ENCODE measurements around the gene KCNJ12.
A peak's percentile ranks its signal among the peaks of the same experiment; 100 is the strongest.
"Not testable (repeated sequence)": the region's sequence is repeated elsewhere in the genome, so short reads cannot be mapped to it uniquely, and the experiment has no call there.

KCNJ12 gene

GRCh38 chr17:21376081-21376758 lies at the start of gene KCNJ12:
Gene KCNJ12 (plus strand): TSS chr17:21376357. CDS start chr17:21415343, 38,986 bp downstream.
- Histone ChIP-seq H3K36me3 (ENCODE audit: control insufficient read depth in 1 of 2, insufficient read depth in 2 of 2, low read length in 2 of 2) (no peaks in the 10 kb centered on the region), H3K27me3 (ENCODE audit: control insufficient read depth in 1 of 2, insufficient read depth in 2 of 2, low read length in 2 of 2) (peaks cover 25 to 39% of the 10 kb centered on the region in 2 donors), H3K4me3 (ENCODE audit: low read depth in 1 of 2, low read length in 2 of 2) (peak within 1 kb of the TSS; percentile 32 to 35), H3K9ac (ENCODE audit: low read depth in 1 of 2, low read length in 2 of 2) (no peak within 1 kb of the TSS), H3K9me3 (ENCODE audit: control insufficient read depth in 1 of 2, low read length in 2 of 2) (no peaks in the 10 kb centered on the region), H3K4me1 (ENCODE audit: control insufficient read depth in 1 of 2, insufficient read depth in 2 of 2, low read length in 2 of 2) (peaks cover 18 to 23% of the 10 kb centered on the region in 2 donors), H3K27ac (ENCODE audit: low read depth, low read length) (no peak within 1 kb of the TSS)

- not testable (repeated sequence) for H3K27ac ChIP-seq (ENCODE audit: low read depth, low read length); H3K9me3 ChIP-seq (ENCODE audit: control insufficient read depth in 1 of 2, low read length in 2 of 2); H3K36me3 ChIP-seq (ENCODE audit: control insufficient read depth in 1 of 2, insufficient read depth in 2 of 2, low read length in 2 of 2); H3K4me3 ChIP-seq (ENCODE audit: low read depth in 1 of 2, low read length in 2 of 2); H3K4me1 ChIP-seq (ENCODE audit: control insufficient read depth in 1 of 2, insufficient read depth in 2 of 2, low read length in 2 of 2); H3K9ac ChIP-seq (ENCODE audit: low read depth in 1 of 2, low read length in 2 of 2); H3K27me3 ChIP-seq (ENCODE audit: control insufficient read depth in 1 of 2, insufficient read depth in 2 of 2, low read length in 2 of 2)
These were observed 48.2 kb upstream of the KCNJ12 start for GRCh38 chr17:21327921-21328320.

- H3K9ac ChIP-seq (ENCODE audit: low read depth in 1 of 2, low read length in 2 of 2); H3K27me3 ChIP-seq (ENCODE audit: control insufficient read depth in 1 of 2, insufficient read depth in 2 of 2, low read length in 2 of 2): not testable (repeated sequence)
These were observed 47.4 kb upstream of the KCNJ12 start for GRCh38 chr17:21328778-21329177.

GRCh38 chr17:21330436-21331160 lies 45.6 kb upstream of the KCNJ12 start:
- no peak overlapping the region for H3K27ac ChIP-seq (ENCODE audit: low read depth, low read length)
- H3K4me3 ChIP-seq (ENCODE audit: low read depth in 1 of 2, low read length in 2 of 2) = no peak overlapping the region
- H3K27me3 ChIP-seq (ENCODE audit: control insufficient read depth in 1 of 2, insufficient read depth in 2 of 2, low read length in 2 of 2) = no peaks in the 10 kb centered on the region
- H3K4me1 ChIP-seq (ENCODE audit: control insufficient read depth in 1 of 2, insufficient read depth in 2 of 2, low read length in 2 of 2) = no peaks in the 10 kb centered on the region
- no peaks in the 10 kb centered on the region for H3K36me3 ChIP-seq (ENCODE audit: control insufficient read depth in 1 of 2, insufficient read depth in 2 of 2, low read length in 2 of 2)
- H3K9ac ChIP-seq (ENCODE audit: low read depth in 1 of 2, low read length in 2 of 2) = no peak overlapping the region
- peaks cover 0 to 3% of the 10 kb centered on the region in 2 donors for H3K9me3 ChIP-seq (ENCODE audit: control insufficient read depth in 1 of 2, low read length in 2 of 2)

More at GRCh38 chr17:21328778-21329177, 47.4 kb upstream of the KCNJ12 start:
- H3K36me3 ChIP-seq (ENCODE audit: control insufficient read depth in 1 of 2, insufficient read depth in 2 of 2, low read length in 2 of 2); H3K4me1 ChIP-seq (ENCODE audit: control insufficient read depth in 1 of 2, insufficient read depth in 2 of 2, low read length in 2 of 2); H3K9me3 ChIP-seq (ENCODE audit: control insufficient read depth in 1 of 2, low read length in 2 of 2); H3K27ac ChIP-seq (ENCODE audit: low read depth, low read length); H3K4me3 ChIP-seq (ENCODE audit: low read depth in 1 of 2, low read length in 2 of 2): not testable (repeated sequence)

- not testable (repeated sequence) for H3K27ac ChIP-seq (ENCODE audit: low read depth, low read length)
These were observed 39.4 kb upstream of the KCNJ12 start for GRCh38 chr17:21336541-21337294.

GRCh38 chr17:21337981-21338625 lies 38.1 kb upstream of the KCNJ12 start:
- H3K27ac ChIP-seq (ENCODE audit: low read depth, low read length); H3K9ac ChIP-seq (ENCODE audit: low read depth in 1 of 2, low read length in 2 of 2); H3K27me3 ChIP-seq (ENCODE audit: control insufficient read depth in 1 of 2, insufficient read depth in 2 of 2, low read length in 2 of 2); H3K36me3 ChIP-seq (ENCODE audit: control insufficient read depth in 1 of 2, insufficient read depth in 2 of 2, low read length in 2 of 2); H3K9me3 ChIP-seq (ENCODE audit: control insufficient read depth in 1 of 2, low read length in 2 of 2); H3K4me1 ChIP-seq (ENCODE audit: control insufficient read depth in 1 of 2, insufficient read depth in 2 of 2, low read length in 2 of 2); H3K4me3 ChIP-seq (ENCODE audit: low read depth in 1 of 2, low read length in 2 of 2): not testable (repeated sequence)

More at GRCh38 chr17:21336541-21337294, 39.4 kb upstream of the KCNJ12 start:
- not testable (repeated sequence) for H3K4me1 ChIP-seq (ENCODE audit: control insufficient read depth in 1 of 2, insufficient read depth in 2 of 2, low read length in 2 of 2); H3K9ac ChIP-seq (ENCODE audit: low read depth in 1 of 2, low read length in 2 of 2); H3K27me3 ChIP-seq (ENCODE audit: control insufficient read depth in 1 of 2, insufficient read depth in 2 of 2, low read length in 2 of 2); H3K36me3 ChIP-seq (ENCODE audit: control insufficient read depth in 1 of 2, insufficient read depth in 2 of 2, low read length in 2 of 2); H3K4me3 ChIP-seq (ENCODE audit: low read depth in 1 of 2, low read length in 2 of 2); H3K9me3 ChIP-seq (ENCODE audit: control insufficient read depth in 1 of 2, low read length in 2 of 2)

- no peak overlapping the region for H3K9ac ChIP-seq (ENCODE audit: low read depth in 1 of 2, low read length in 2 of 2)
- no peak overlapping the region for H3K27ac ChIP-seq (ENCODE audit: low read depth, low read length)
- H3K36me3 ChIP-seq (ENCODE audit: control insufficient read depth in 1 of 2, insufficient read depth in 2 of 2, low read length in 2 of 2) = no peaks in the 10 kb centered on the region
- no peaks in the 10 kb centered on the region for H3K27me3 ChIP-seq (ENCODE audit: control insufficient read depth in 1 of 2, insufficient read depth in 2 of 2, low read length in 2 of 2)
- no peaks in the 10 kb centered on the region for H3K9me3 ChIP-seq (ENCODE audit: control insufficient read depth in 1 of 2, low read length in 2 of 2)
- no peaks in the 10 kb centered on the region for H3K4me1 ChIP-seq (ENCODE audit: control insufficient read depth in 1 of 2, insufficient read depth in 2 of 2, low read length in 2 of 2)
- no peak overlapping the region for H3K4me3 ChIP-seq (ENCODE audit: low read depth in 1 of 2, low read length in 2 of 2)
These were observed 37.1 kb upstream of the KCNJ12 start for GRCh38 chr17:21339011-21339410.

GRCh38 chr17:21339571-21339970 lies 36.6 kb upstream of the KCNJ12 start:
- H3K36me3 ChIP-seq (ENCODE audit: control insufficient read depth in 1 of 2, insufficient read depth in 2 of 2, low read length in 2 of 2); H3K9ac ChIP-seq (ENCODE audit: low read depth in 1 of 2, low read length in 2 of 2); H3K4me1 ChIP-seq (ENCODE audit: control insufficient read depth in 1 of 2, insufficient read depth in 2 of 2, low read length in 2 of 2); H3K9me3 ChIP-seq (ENCODE audit: control insufficient read depth in 1 of 2, low read length in 2 of 2); H3K27me3 ChIP-seq (ENCODE audit: control insufficient read depth in 1 of 2, insufficient read depth in 2 of 2, low read length in 2 of 2); H3K27ac ChIP-seq (ENCODE audit: low read depth, low read length); H3K4me3 ChIP-seq (ENCODE audit: low read depth in 1 of 2, low read length in 2 of 2): not testable (repeated sequence)

GRCh38 chr17:21340407-21340806 lies 35.8 kb upstream of the KCNJ12 start:
- H3K9me3 ChIP-seq (ENCODE audit: control insufficient read depth in 1 of 2, low read length in 2 of 2); H3K36me3 ChIP-seq (ENCODE audit: control insufficient read depth in 1 of 2, insufficient read depth in 2 of 2, low read length in 2 of 2); H3K9ac ChIP-seq (ENCODE audit: low read depth in 1 of 2, low read length in 2 of 2); H3K27ac ChIP-seq (ENCODE audit: low read depth, low read length); H3K4me3 ChIP-seq (ENCODE audit: low read depth in 1 of 2, low read length in 2 of 2); H3K4me1 ChIP-seq (ENCODE audit: control insufficient read depth in 1 of 2, insufficient read depth in 2 of 2, low read length in 2 of 2); H3K27me3 ChIP-seq (ENCODE audit: control insufficient read depth in 1 of 2, insufficient read depth in 2 of 2, low read length in 2 of 2): not testable (repeated sequence)

GRCh38 chr17:21341279-21341678 lies 34.9 kb upstream of the KCNJ12 start:
- not testable (repeated sequence) for H3K4me1 ChIP-seq (ENCODE audit: control insufficient read depth in 1 of 2, insufficient read depth in 2 of 2, low read length in 2 of 2); H3K9me3 ChIP-seq (ENCODE audit: control insufficient read depth in 1 of 2, low read length in 2 of 2); H3K4me3 ChIP-seq (ENCODE audit: low read depth in 1 of 2, low read length in 2 of 2); H3K36me3 ChIP-seq (ENCODE audit: control insufficient read depth in 1 of 2, insufficient read depth in 2 of 2, low read length in 2 of 2); H3K9ac ChIP-seq (ENCODE audit: low read depth in 1 of 2, low read length in 2 of 2); H3K27ac ChIP-seq (ENCODE audit: low read depth, low read length); H3K27me3 ChIP-seq (ENCODE audit: control insufficient read depth in 1 of 2, insufficient read depth in 2 of 2, low read length in 2 of 2)

Measured in duodenal mucosa (tissue), 2 donors.